Measurements from ENCODE around the gene HGS.

DNA sequence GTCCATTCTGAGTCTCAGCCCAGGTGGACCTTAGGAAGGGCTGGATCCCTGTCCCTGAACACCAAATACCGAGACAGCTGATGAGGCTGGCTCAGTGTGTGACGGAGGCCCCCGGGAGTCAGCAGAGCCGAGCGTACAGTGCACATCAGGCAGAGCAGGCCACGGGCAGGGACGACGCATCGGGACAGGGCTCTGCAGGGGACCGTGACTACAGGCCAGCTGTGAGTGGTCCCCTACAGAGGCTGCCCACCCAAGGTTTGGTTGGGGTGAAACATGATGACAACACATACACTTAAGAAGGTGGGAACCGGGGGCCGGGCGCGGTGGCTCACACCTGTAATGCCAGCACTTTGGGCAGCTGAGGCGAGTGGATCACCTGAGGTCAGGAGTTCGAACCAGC is 10.9 kb upstream of the HGS start:
- TF ChIP-seq NRF1 (IDR thresholded peaks at IDR 0.05; ENCODE audit: low read depth, low read length) (no peak), POLR2A (IDR thresholded peaks at IDR 0.05; ENCODE audit: control extremely low read depth in 1 of 2, low read depth in 2 of 2, low read length in 2 of 2) (no peak), CEBPB (IDR thresholded peaks at IDR 0.05; ENCODE audit: low read depth, low read length) (no peak), ATF2 (IDR thresholded peaks at IDR 0.05; ENCODE audit: low read length) (no peak), SP1 (IDR thresholded peaks at IDR 0.05; ENCODE audit: low read depth, low read length) (no peak), TCF12 (IDR thresholded peaks at IDR 0.05; ENCODE audit: low read depth, low read length) (no peak), FOSL1 (IDR thresholded peaks at IDR 0.05; ENCODE audit: insufficient read depth, low read depth, low read length) (no peak), EP300 (IDR thresholded peaks at IDR 0.05; ENCODE audit: borderline replicate concordance in 1 of 2, low read depth in 2 of 2, low read length in 2 of 2) (no peak), SP2 (IDR thresholded peaks at IDR 0.05; ENCODE audit: low read length) (no peak), PHF8 (conservative IDR thresholded peaks at IDR 0.05; ENCODE audit: low read depth, low read length) (no peak), SIN3A (conservative IDR thresholded peaks at IDR 0.05 in 1 of 2, IDR thresholded peaks at IDR 0.05 in 1 of 2; ENCODE audit: low read depth in 1 of 2, low read length in 2 of 2) (no peak), ASH2L (IDR thresholded peaks at IDR 0.05; ENCODE audit: low read length) (no peak)
- TF ChIP-seq, protein P1, sequence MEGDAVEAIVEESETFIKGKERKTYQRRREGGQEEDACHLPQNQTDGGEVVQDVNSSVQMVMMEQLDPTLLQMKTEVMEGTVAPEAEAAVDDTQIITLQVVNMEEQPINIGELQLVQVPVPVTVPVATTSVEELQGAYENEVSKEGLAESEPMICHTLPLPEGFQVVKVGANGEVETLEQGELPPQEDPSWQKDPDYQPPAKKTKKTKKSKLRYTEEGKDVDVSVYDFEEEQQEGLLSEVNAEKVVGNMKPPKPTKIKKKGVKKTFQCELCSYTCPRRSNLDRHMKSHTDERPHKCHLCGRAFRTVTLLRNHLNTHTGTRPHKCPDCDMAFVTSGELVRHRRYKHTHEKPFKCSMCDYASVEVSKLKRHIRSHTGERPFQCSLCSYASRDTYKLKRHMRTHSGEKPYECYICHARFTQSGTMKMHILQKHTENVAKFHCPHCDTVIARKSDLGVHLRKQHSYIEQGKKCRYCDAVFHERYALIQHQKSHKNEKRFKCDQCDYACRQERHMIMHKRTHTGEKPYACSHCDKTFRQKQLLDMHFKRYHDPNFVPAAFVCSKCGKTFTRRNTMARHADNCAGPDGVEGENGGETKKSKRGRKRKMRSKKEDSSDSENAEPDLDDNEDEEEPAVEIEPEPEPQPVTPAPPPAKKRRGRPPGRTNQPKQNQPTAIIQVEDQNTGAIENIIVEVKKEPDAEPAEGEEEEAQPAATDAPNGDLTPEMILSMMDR (IDR thresholded peaks at IDR 0.05; ENCODE audit: control extremely low read depth in 1 of 3, insufficient read depth in 1 of 3, low read depth in 1 of 3, low read length in 3 of 3): no peak

Measured in H1 (cell line).